HUES48 (cell line): ENCODE data around the gene NT5DC4.
"Not testable (repeated sequence)": the region's sequence is repeated elsewhere in the genome, so short reads cannot be mapped to it uniquely, and the experiment has no call there.

Experiments used
- H3K27ac ChIP-seq: one replicate; pipeline ENCODE4 v1.7.0; 2013; ENCODE audit warnings: low read depth, low read length, inconsistent platforms
- H3K27me3 ChIP-seq: 2 replicates; pipeline ENCODE4 v1.6.1; 2013; ENCODE audit warnings: mild to moderate bottlenecking, low read length; ENCODE audit not compliant: control insufficient read depth, insufficient read depth
- H3K36me3 ChIP-seq: 2 replicates; pipeline ENCODE4 v1.6.1; 2013; ENCODE audit warnings: low read length; ENCODE audit not compliant: control insufficient read depth, insufficient read depth
- H3K4me1 ChIP-seq: 2 replicates; pipeline ENCODE4 v1.6.1; 2013; ENCODE audit warnings: mild to moderate bottlenecking, low read length; ENCODE audit not compliant: control insufficient read depth, insufficient read depth
- H3K4me3 ChIP-seq: 2 replicates; pipeline ENCODE4 v1.5.1; 2013; ENCODE audit warnings: mild to moderate bottlenecking, low read depth, low read length
- H3K9ac ChIP-seq: 2 replicates; pipeline ENCODE4 v1.6.1; 2013; ENCODE audit warnings: mild to moderate bottlenecking, low read depth, low read length, moderate library complexity
- H3K9me3 ChIP-seq: 2 replicates; pipeline ENCODE4 v1.6.1; 2013; ENCODE audit warnings: low read length; ENCODE audit not compliant: control insufficient read depth, insufficient read depth

Gene NT5DC4

DNA sequence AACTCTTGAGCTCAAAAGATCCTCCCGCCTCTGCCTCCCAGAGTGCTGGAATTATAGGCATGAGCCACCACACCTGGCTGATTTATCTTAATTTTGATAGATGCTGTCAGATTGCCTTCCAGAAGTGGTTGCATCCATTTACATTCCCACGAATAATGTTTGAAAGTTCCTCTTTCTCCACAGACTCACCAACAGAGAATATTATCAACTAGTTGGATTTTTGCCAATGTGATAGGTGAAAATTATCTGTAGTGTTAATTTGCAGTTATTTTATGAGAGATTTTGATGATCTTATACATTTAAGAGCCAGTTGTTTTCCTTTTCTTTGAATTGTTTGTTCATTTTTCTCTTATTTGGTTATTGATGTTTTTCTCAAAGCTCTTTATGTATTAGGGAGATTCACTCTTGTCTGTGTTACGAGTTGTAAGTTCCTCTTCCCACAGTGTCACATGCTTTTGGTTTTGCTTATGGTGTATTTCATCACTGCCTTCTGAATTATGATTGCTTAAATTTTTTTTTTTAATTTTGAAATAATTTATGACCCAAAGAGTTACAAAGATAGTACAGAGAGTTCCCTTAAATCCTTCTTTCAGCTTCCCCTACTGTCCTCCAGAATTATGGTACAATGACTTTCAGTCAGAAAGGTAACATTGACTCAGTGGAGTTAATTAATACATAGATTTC, 20.7 kb upstream of the NT5DC4 start:
- no peak overlapping the region for H3K27ac ChIP-seq

DNA sequence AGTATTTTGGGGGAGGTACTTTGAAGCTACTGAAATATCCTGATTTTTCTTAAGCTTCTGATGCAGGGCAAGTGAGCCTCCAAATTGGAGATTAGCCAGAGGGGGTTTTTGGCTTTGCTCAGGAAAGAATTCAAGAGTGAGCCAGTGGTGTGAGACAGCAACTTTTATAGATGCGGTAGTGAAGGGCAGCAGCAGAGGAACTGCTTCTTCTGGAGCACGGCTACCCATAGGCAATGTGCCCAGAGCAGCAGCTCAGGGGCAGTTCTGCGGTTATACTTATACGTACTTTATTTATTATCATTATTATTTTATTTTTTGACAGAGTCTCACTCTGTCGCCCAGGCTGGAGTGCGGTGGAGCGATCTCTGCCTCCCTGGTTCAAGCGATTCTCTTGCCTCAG, 19.8 kb upstream of the NT5DC4 start:
- H3K27ac ChIP-seq = no peak overlapping the region
- H3K4me3 ChIP-seq = no peak overlapping the region
- no peaks in the 10 kb centered on the region for H3K9me3 ChIP-seq
- no peaks in the 10 kb centered on the region for H3K27me3 ChIP-seq
- H3K9ac ChIP-seq = no peak overlapping the region
- no peaks in the 10 kb centered on the region for H3K4me1 ChIP-seq
- no peaks in the 10 kb centered on the region for H3K36me3 ChIP-seq

More for the DNA sequence above, 20.7 kb upstream of the NT5DC4 start:
- H3K4me1 ChIP-seq = no peaks in the 10 kb centered on the region
- H3K4me3 ChIP-seq = no peak overlapping the region
- no peaks in the 10 kb centered on the region for H3K36me3 ChIP-seq
- no peak overlapping the region for H3K9ac ChIP-seq
- no peaks in the 10 kb centered on the region for H3K27me3 ChIP-seq
- no peaks in the 10 kb centered on the region for H3K9me3 ChIP-seq

DNA sequence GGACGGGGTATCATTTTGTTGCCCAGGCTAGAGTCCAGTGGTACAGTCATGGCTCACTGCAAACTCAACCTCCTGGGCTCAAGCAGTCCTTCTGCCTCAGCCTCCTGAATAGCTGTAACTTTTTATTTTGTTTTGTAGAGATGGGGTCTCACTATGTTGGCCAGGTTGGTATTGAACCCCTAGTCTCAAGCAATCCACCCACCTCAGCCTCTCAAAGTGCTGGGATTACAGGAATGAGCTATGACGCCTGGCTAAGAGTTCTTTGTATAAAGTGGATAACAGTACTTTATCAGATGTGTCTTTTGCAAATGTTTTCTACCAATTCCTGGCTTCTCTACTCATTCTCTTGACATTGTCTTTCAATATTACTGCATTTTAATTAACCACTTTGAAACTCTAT, 17.1 kb upstream of the NT5DC4 start:
- no peak overlapping the region for H3K27ac ChIP-seq
- no peak overlapping the region for H3K9ac ChIP-seq
- no peaks in the 10 kb centered on the region for H3K27me3 ChIP-seq
- H3K36me3 ChIP-seq = no peaks in the 10 kb centered on the region
- no peak overlapping the region for H3K4me3 ChIP-seq
- H3K4me1 ChIP-seq = no peaks in the 10 kb centered on the region
- H3K9me3 ChIP-seq = no peaks in the 10 kb centered on the region

DNA sequence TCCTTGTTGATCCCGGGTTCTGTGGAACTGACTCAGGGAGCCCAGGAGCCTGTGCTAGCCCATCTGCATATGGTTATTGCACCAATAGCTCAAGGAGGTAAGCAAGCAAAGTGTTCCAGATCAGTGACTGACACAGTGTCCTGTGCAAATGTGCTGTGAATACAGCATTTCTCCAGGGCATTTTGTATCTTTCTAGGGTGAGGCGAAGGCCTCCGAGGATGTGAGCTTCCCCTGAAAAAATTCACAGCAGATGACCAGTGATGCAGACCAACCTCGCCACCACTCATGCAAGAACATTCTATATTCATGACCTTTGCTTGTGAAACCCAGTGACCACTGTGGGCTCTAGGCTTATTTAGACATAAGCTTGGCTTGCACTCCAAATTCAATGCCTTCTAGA, 15.2 kb upstream of the NT5DC4 start:
- no peak overlapping the region for H3K9ac ChIP-seq
- H3K4me3 ChIP-seq = no peak overlapping the region
- no peaks in the 10 kb centered on the region for H3K36me3 ChIP-seq
- no peak overlapping the region for H3K27ac ChIP-seq
- H3K9me3 ChIP-seq = no peaks in the 10 kb centered on the region
- no peaks in the 10 kb centered on the region for H3K27me3 ChIP-seq
- no peaks in the 10 kb centered on the region for H3K4me1 ChIP-seq

DNA sequence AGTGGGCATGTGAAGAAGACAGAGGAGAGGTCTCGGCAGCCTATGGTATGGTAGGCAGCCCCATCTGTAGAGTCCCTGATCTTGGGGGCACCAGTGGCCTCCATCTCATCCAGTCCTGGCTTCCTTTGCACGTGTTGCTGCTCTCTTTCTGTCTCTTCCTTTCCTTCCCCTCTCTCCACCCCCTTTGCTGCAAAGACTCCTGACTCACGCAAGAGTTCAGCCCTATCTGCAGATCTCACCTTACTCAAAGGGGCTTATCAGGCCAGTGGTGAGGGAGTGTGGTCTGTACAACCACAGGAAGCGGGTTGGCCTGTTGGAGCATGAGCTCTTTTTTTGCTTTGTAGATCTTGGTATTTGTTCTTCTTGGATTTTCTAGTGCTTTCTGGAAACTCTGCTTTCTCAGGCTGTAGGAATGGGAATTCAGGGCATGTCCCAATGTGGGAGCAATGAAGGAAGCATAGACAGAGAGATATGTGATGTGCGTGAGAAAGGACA, 14.6 kb upstream of the NT5DC4 start:
- Histone ChIP-seq H3K9ac (no peak overlapping the region), H3K4me3 (no peak overlapping the region), H3K27ac (no peak overlapping the region), H3K27me3 (no peaks in the 10 kb centered on the region), H3K9me3 (no peaks in the 10 kb centered on the region), H3K36me3 (no peaks in the 10 kb centered on the region), H3K4me1 (no peaks in the 10 kb centered on the region)

DNA sequence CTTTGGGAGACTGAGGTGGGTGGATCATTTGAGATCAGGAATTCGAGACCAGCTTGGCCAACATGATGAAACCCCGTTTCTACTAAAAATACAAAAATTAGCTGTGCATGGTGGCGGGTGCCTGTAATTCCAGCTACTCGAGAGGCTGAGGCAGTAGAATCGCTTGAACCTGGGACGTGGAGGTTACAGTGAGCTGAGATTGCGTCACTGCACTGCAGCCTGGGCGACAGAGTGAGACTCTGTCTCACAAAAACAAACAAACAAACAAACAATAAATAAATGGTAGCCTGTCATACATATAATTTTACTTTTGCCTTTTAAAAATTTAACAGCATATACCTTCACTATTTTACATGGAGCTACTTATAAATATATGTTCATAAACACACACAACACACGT, 13.9 kb upstream of the NT5DC4 start:
- H3K4me3 ChIP-seq, H3K9me3 ChIP-seq, H3K9ac ChIP-seq, H3K4me1 ChIP-seq, H3K27me3 ChIP-seq, H3K36me3 ChIP-seq, H3K27ac ChIP-seq: not testable (repeated sequence)

DNA sequence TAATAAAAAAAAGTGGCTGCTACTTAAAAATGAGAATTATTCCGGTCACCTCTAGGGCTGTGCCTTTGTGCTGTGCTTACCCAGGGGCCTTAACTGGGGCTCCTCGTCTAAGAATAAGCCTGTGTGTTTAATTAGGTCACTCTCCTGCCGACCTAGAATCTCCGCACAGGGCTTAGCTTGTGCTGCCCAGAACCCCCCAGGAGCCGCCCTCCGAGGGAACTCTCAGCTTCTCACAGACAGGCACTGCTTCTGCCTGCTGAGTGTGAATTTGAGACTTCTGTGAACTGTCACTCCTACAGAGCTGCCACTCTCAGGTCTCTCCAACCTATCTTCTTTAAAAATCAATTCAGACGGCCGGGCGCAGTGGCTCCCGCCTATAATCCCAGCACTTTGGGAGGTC, 11.9 kb upstream of the NT5DC4 start:
- no peak overlapping the region for H3K9ac ChIP-seq
- H3K4me3 ChIP-seq = no peak overlapping the region
- H3K27me3 ChIP-seq = no peaks in the 10 kb centered on the region
- no peaks in the 10 kb centered on the region for H3K36me3 ChIP-seq
- H3K9me3 ChIP-seq = no peaks in the 10 kb centered on the region
- no peaks in the 10 kb centered on the region for H3K4me1 ChIP-seq
- H3K27ac ChIP-seq = no peak overlapping the region

DNA sequence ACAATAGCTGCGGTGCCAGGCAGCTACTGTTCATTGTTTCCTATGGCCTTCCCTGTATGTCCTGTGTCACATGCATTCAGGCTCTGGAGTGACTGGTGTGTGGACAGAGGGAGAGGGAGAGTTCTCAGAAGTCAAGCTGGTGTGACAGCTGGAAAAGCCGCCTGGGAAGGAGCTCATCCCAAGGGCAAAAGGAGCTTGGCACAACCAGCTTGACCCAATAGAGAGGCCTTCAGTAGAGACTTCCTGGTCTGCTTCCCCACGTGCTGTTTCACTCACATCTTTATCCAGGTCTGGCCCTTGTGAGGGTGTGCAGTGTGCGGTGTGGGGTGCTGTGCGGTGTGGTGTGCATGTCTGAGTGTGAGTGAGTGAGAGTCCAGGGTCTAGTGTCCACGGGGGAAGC, 11.1 kb upstream of the NT5DC4 start:
- Histone ChIP-seq H3K4me3 (no peak overlapping the region), H3K27ac (no peak overlapping the region), H3K9ac (no peak overlapping the region), H3K4me1 (no peaks in the 10 kb centered on the region), H3K9me3 (no peaks in the 10 kb centered on the region), H3K27me3 (no peaks in the 10 kb centered on the region), H3K36me3 (no peaks in the 10 kb centered on the region)

DNA sequence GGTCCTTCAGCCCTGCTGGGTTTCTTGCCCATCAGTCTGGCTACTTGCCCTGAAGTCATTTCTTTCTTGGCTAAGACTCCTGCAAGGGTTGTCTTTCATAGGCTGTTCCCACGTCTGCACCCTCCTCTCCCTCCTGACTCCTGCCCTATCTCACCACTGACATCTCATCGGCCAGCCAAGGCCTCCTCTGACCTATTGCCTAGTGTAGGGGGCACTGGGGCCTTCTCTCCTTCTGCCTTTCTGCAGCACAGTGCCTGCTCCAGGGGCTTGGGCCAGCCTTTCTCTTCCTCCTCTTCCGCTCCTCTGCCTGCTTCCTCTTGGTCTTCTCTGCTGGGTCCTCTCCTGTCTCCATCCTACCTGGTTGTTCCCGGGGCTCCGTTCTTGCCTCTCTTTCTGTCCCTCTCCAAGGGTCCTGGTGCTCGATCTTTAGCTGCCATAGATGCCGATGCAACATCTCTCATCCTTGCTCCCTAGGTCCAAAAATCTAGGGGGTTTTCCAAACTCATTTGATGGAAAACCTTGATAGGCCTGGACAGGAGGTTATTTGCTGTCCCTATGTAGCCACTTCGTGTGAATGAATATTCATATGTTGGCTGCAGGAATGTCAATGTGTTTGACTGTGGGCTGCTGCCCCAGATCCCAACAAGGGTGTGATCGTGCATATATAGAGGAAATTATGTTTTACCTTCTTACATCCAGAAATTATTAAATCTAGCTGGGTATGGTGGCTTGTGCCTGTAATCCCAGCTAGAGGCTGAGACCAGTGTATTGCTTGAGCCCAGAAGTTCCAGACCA, 9.7 kb upstream of the NT5DC4 start:
- H3K4me1 ChIP-seq = no peaks in the 10 kb centered on the region
- H3K9ac ChIP-seq = no peak overlapping the region
- H3K36me3 ChIP-seq = no peaks in the 10 kb centered on the region

DNA sequence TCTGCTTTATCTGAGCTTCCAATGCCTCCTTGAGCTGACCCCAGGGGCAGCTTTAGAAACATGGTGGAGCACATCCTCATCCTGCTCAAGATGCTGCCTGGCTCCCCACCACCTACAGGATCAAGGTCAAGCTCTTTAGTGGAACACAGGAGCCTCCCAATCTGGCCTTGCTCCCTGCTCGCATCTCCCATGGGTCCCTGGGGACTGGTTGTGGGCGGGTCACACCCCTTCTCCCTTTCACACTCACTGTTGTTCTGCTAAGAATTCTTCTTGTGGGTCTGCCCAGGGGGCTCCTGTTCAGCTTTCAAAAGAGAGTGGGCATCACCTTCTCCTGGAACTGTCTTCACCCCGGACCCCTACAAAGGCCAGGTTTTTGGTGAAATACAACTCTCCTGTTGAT, 8.4 kb upstream of the NT5DC4 start:
- H3K4me3 ChIP-seq = no peak overlapping the region
- H3K27me3 ChIP-seq = no peaks in the 10 kb centered on the region
- no peak overlapping the region for H3K27ac ChIP-seq
- no peaks in the 10 kb centered on the region for H3K36me3 ChIP-seq
- no peak overlapping the region for H3K9ac ChIP-seq
- H3K4me1 ChIP-seq = no peaks in the 10 kb centered on the region
- no peaks in the 10 kb centered on the region for H3K9me3 ChIP-seq

More for the DNA sequence above, 9.7 kb upstream of the NT5DC4 start:
- H3K9me3 ChIP-seq = no peaks in the 10 kb centered on the region
- H3K27me3 ChIP-seq = no peaks in the 10 kb centered on the region
- H3K4me3 ChIP-seq = no peak overlapping the region
- no peak overlapping the region for H3K27ac ChIP-seq

DNA sequence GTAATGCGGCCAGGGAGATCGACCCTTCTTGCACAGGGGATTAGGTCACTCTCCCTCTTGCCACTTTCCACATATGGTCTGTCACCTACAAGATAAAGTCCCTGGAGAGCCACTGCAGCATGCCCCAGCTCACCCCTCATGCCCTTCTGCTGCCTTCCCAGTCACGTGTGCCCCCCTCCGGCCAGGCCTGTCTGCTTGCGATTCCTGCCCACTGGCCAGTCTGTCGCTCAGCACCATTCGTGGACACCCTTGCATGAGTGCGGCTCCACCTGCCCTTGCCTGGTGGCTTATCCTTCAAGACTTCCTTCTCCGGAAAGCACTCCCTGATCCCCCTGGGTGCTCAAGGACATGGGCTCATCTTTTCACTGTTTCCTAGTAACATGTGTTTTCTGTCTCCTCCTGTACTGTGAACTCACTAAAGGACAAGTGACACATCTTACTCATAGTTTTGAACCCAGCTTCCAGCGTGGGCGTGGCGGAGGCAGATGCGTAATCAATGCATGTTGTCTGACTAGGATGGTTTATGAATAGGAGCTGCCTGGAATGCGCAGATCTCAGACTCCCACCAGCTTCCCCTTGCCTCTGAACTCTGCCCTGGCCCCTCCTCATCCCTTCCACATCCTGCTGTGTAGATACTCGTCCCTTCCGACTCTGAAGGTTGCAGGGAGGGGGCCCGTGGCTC, 7.8 kb upstream of the NT5DC4 start:
- Histone ChIP-seq H3K9me3 (no peaks in the 10 kb centered on the region), H3K27me3 (no peaks in the 10 kb centered on the region), H3K9ac (no peak overlapping the region), H3K4me1 (no peaks in the 10 kb centered on the region), H3K36me3 (no peaks in the 10 kb centered on the region), H3K4me3 (no peak overlapping the region), H3K27ac (no peak overlapping the region)
